Measurements from ENCODE around the gene RGL3.
A peak's percentile ranks its signal among the peaks of the same experiment; 100 is the strongest.
"Not testable (repeated sequence)": the region's sequence is repeated elsewhere in the genome, so short reads cannot be mapped to it uniquely, and the experiment has no call there.

The RGL3 gene

GRCh38 chr19:11458236-11458900, 39.3 kb upstream of the RGL3 start:
- no peak for TF ChIP-seq CTCF (conservative IDR thresholded peaks at IDR 0.05; ENCODE audit: low read length)
- no peak overlapping the region for H3K4me3 ChIP-seq (ENCODE audit: low read length)
- DNase-seq (ENCODE audit: low read depth) = no peak

- no peak for DNase-seq (ENCODE audit: low read depth)
- H3K4me3 ChIP-seq (ENCODE audit: low read length) = no peak overlapping the region
- no peak for TF ChIP-seq CTCF (conservative IDR thresholded peaks at IDR 0.05; ENCODE audit: low read length)
Observed at GRCh38 chr19:11457831-11458230, 38.7 kb upstream of the RGL3 start.

GRCh38 chr19:11457115-11457514, 38.0 kb upstream of the RGL3 start:
- no peak for DNase-seq (ENCODE audit: low read depth)
- TF ChIP-seq CTCF (conservative IDR thresholded peaks at IDR 0.05; ENCODE audit: low read length) = no peak
- no peak overlapping the region for H3K4me3 ChIP-seq (ENCODE audit: low read length)

GRCh38 chr19:11456659-11457058, 37.5 kb upstream of the RGL3 start:
- DNase-seq (ENCODE audit: low read depth) = no peak
- TF ChIP-seq CTCF (conservative IDR thresholded peaks at IDR 0.05; ENCODE audit: low read length) = no peak
- H3K4me3 ChIP-seq (ENCODE audit: low read length) = no peak overlapping the region

- not testable (repeated sequence) for DNase-seq (ENCODE audit: low read depth); H3K4me3 ChIP-seq (ENCODE audit: low read length)
Observed at GRCh38 chr19:11455233-11455554, 36.1 kb upstream of the RGL3 start.

GRCh38 chr19:11453468-11454341, 34.6 kb upstream of the RGL3 start:
- TF ChIP-seq CTCF (conservative IDR thresholded peaks at IDR 0.05; ENCODE audit: low read length) = peak; percentile 31
- H3K4me3 ChIP-seq (ENCODE audit: low read length) = no peak overlapping the region
- DNase-seq (ENCODE audit: low read depth) = no peak

- DNase-seq (ENCODE audit: low read depth) = no peak
- no peak overlapping the region for H3K4me3 ChIP-seq (ENCODE audit: low read length)
- no peak for TF ChIP-seq CTCF (conservative IDR thresholded peaks at IDR 0.05; ENCODE audit: low read length)
Observed at GRCh38 chr19:11452620-11453310, 33.7 kb upstream of the RGL3 start.
